ENCODE measurements around the gene GNG5.

- no peak for TF ChIP-seq CTCF (IDR thresholded peaks at IDR 0.05; ENCODE audit: low read depth, low read length, poor library complexity, severe bottlenecking)
- TF ChIP-seq EZH2phosphoT487 (IDR thresholded peaks at IDR 0.05; ENCODE audit: borderline replicate concordance, low read length): no peak
Observed at GRCh38 chr1:84510668-84511067, 4.3 kb upstream of the GNG5 start.

Data from DOHH2 (cell line).